HG03060 (cell line): ENCODE measurements around the gene ZFAND5.

Experiments
- ATAC-seq: cut with Tn5 transposase; IDR thresholded peaks from one replicate; pipeline ENCODE4 v1.9.1; 2021; ENCODE audit warnings: low read depth, moderate number of reproducible peaks; ENCODE audit not compliant: unreplicated experiment

Gene ZFAND5, protein sequence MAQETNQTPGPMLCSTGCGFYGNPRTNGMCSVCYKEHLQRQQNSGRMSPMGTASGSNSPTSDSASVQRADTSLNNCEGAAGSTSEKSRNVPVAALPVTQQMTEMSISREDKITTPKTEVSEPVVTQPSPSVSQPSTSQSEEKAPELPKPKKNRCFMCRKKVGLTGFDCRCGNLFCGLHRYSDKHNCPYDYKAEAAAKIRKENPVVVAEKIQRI

DNA sequence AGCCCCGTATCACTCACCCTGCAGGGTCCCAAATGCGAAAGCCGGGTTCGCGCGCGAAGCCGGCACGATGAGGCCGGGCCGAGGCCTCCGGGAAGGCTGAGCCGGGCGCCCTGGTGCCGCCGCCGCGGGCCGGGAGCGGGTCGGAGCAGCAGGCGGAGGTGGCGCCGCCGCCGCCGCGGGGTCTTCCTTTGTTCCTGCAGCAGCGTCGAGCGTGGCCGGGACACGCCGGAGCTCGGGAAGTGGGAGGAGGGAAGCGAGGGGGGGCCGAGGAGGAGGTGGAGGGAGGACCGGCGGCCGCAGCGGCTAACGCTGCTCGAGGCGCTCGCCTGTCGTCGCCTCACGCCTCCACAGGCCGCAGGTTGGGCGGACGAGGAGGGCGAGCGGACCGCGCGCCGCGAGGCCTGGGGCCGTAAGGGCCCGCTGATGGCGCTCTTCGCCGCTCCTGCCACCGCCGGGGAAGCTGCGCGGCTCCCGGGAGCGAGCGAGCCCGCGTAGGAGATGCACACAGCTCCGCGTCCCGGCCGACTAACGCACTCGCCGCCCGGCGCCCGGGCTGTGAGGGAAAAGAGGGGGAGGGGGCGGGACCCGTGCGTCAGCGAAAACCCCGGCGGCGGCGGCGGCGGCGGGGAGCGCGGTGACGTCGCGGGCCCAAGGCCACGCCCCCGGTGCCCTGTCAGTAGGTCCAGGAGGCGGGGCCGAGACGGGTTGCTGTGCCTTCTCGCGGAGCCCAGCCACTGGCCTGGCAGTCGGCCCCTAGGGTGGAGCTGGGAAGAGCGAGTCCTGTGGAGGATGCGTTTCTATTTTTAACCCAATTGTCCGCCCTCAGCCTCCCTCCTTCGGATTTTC lies at the start of gene ZFAND5:
ZFAND5 (minus strand) TSS at position 530 of the 846 bp plus-strand sequence. CDS start 4,430 bp downstream, outside the sequence.
- ATAC-seq = peak; percentile 56

DNA sequence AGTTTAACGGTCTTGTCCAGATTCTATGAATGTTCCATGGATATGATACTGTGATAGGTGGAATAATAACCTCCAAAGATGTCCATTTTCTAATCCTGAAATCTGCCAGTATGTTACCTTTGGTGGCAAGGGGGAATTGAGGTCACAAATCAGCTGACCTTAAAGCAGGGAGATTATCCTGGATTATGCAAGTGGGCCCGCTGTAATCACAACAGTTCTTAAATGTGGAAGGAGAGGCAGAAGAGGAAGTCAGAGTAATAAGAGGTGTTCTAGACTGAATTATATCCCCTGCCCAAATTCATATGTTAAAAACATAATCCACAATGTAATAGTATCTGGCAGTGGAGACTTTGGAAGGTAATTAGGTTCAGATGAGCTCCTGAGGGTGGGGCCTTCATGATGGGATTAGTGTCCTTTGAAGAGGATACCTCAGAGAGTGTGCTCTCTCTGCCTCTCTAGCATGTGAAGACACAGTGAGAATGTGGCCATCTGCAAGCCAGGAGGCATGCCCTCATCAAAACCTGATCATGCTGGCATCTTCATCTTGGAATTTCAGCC lies 47.6 kb upstream of the ZFAND5 start:
- ATAC-seq = no peak

DNA sequence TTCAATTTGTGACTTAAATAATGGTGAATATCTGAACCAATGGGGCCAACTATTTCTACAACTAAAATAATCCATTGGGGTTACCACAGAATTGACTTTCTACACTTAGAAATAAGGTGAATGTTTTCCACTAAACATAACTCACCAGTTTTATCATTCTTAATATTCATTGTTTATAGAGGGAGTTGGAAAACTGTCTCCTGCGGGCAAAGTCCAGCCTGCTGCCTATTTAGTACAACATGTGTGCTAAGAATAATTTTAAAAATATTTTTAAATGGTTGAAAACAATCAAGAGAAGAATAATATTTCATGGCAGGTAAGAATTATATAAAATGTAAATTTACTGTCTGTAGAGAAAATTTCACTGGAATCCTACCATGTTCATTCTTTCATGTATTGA lies 45.2 kb upstream of the ZFAND5 start:
- no peak for ATAC-seq

DNA sequence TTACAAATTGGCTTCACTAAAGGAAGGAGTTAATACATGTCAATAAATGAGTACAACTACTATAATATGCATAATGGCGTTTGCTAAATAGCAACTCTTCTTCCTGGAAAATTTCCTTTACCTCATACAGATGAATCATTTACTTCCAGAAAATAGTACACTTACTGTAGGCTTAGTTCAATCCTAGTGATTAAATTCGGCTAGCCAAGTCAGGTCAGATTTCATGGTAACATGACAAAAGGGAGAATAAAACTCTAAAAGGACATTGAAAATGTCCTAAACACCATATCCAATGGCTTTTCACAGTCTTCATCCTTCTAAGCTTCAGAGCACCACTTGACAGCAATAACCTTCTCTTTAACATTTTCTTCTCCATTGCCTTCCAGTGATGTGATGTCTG lies 42.1 kb upstream of the ZFAND5 start:
- ATAC-seq = no peak

DNA sequence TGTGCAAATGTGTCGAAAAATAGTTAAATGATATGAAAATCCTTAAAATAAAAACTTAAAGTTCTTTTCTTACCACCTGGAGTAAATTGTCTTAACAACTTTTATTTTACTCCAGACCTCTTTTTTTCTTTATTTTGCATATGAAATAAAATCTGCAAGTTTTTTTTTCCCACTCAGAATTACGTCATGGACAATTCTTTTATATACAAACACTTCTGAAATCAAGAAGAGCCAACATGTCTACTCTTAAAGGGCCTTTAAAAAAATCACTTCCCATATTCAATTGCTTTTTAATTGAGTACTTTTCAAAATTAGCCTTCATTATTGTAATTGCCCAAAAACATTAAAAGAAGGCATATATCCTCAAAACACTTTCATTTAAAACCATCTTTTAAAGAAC lies 37.7 kb upstream of the ZFAND5 start:
- ATAC-seq = no peak

DNA sequence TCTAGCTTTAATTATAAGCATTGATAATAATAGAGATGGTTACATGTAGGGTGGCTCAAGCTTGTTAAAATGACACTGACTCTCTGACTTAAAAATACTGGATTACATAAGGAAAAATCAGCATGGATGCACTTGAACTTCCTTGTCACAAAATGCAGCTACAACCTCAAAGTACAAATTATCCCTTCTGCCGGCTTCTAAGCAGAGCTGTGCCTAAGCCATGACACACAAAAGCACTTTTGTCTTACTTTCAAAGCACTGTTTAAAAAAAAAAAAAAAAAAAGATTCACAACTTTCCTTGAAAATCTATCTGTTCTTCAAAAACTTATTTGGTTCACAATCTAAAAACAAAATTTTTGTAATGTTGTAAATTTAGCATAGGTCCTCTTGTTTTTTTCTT lies 36.4 kb upstream of the ZFAND5 start:
- no peak for ATAC-seq

DNA sequence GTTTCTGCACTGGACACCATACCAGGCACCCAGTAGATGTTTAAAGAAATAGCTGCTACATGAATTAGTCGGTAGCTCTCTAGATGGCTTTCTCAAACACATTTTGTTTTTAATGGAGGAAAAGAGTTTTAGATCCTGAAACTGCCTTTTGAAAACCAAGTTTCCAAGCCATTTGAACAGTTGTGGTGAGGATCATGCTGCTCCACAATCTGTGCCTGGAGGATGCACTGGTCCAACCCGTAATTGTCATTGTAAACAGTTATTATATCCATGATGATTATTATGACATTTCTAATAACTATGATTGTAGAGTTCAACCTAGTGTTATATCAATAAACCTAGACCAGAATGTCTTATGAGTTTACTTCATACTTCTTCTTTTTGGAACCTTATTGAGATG lies 35.9 kb upstream of the ZFAND5 start:
- ATAC-seq = no peak

DNA sequence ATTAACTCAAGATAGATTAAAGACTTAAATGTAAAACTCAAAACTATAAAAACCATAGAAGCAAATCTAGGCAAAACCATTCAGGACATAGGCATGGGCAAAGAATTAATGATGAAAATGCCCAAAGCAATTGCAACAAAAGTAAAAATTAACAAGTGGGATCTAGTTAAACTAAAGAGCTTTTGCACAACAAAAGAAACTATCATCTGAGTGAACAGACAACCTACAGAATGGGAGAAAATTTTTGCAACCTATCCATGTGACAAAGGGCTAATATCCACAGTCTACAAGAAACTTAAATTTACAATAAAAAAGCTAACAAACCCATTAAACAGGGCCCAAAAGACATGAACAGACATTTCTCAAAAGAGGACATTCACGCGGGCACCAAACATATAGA lies 34.4 kb upstream of the ZFAND5 start:
- no peak for ATAC-seq

DNA sequence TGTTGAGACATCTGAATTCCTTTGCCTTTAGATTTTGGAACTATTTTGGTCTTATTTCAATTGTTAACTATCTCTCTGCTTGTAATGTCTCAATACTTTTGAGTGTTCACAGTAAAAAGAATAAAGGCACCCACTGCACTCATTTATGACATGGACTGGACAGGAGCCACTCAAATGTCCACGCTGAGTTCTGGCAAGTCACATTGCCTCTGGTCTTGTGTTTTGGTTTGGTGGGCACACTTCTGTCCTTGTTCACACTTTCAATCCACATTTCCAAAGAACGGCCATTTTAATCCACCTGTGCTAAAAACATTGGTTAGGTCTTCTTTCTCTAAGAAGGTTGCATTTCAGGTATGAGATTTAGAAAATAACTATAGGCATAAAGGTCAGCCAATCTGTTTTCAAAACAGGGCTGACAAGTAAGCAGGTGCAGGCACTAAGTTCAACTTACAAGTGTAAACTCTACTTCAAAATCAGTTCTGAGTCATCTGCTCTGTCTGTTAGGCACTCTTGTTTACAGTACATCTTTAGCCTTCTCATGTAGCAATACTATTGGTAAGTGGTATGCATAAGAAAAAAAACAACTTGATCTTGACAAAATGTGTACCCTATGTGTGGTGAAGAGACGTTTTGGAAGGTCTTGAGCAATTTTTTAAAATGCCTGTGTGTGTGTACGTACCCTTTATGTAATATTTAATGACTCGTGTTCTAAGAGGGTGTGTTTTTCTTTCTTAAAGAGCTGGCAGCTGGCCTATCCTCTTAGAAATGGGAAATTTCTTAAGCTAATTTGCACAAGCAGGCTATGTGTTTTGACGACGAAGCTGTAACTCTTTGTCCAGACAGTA lies 31.5 kb upstream of the ZFAND5 start:
- ATAC-seq = no peak

DNA sequence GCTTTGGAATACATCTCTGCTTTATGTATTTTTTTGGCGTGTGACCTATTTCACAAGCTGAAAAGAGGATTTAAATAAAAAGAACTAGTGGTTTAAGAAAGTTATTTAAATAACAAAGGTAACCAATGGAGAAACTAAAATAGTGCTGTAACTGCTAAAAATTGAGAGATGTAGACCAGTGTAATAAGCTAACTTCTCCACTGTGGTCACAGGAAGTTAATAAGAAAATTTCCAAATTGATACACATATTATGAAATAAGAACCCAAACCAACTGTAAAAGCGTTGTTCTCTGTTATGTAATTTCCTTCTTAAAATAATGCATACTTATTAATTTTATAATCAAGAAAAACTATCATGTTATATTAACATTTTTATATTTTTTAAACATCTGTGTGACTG lies 29.1 kb upstream of the ZFAND5 start:
- no peak for ATAC-seq

DNA sequence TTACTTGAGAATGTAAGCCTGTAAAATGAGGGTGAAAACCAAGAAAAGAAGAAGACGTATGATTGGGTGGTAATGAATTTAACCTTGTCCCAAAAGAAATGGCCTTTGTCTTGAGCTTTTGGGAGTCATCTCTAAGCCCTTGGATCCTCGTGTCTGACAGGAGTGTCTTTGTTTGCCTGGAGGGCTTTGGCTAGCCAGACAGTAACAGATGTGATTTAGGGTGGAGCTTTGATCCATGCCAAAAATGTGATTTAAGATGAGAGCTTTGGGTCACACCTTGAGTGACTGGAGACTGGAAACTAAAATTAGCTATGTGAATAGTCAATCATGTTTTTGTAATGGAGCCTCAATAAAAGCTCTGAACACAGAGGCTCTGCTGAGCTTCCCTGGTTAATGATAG lies 25.9 kb upstream of the ZFAND5 start:
- no peak for ATAC-seq

DNA sequence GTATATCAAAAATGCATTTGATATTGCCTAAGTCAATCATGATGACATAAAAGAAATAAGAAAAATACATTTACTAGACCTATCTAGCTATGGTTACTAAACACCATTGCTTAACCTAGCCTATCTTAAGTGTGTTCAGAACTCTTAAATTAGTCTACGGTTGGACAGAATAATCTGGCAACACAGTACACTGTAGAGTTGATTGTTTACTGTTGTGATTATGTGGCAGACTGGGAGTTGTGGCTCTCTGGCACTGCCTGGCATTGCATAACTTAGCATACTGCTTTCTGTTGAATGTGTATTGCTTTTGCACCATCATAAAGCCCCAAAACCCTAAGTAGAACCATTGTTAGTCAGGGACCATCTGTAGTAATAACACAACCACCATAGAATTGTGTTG lies 21.2 kb upstream of the ZFAND5 start:
- no peak for ATAC-seq

DNA sequence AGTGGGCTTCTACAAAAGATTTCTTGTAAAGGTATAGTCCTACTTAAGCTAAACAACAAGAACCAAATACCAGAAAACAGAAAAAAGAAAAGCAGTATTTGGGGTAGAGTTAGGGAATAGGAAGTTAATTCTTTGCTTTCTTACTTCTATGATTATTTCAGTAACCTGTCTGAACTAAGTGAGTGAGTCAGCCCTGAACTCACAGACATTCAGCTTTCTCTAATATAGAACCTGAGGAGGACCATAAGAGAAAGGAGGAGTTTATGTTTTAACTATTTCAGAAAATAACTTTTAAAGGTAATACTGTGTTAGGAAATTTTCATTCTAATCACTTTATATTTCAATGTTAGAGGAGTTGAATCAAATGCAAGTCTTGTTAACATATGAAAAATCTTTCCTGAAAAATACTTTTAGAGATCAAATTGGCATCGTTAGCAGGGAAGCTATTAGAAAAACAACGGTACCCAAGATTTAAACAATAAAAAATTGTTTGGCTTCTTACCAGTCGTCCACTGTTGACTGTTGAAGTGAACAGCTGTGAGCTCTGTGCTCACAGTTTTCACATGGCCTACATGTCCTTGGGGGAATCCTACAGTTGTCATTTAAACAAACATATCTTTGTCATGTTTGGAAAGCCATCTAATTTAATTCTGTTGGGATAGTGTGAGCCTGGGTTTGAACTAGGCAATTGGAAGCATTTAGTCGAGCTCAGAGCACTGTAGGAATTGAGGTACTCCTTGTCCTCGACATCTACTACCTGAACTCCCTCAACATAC lies 19.9 kb upstream of the ZFAND5 start:
- no peak for ATAC-seq

DNA sequence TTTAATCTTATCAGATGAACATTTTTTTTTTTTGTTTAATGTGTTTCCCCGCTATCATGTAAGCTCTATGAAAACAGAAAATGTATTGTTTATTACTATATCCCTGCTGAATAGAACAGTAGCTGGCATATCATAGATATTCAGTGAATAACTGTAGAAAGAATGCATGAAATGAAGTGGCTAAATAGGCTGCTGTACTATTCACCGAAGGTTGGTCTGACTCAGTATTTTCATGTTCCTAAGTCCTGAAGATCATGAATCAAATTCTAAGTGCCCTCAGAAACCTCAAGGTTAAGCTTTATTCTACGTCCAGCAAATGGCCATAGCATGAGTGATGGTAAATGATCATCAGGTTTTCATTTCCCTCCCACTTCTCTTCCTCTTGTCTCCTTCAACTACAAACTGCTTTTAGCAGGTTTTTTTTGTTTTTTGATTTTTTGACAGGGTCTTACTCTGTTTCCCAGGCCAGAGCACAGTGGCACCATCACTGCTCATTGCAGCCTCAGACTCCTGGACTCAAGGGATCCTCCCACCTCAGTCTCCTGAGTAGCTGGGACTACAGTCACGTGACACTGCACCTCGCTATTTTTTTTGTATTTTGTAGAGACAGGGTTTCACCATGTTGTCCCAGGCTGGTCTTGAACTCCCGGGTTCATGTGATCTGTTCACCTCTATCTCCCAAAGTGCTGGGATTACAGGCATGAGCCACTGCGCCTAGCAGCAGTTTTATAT lies 19.1 kb upstream of the ZFAND5 start:
- ATAC-seq = no peak

DNA sequence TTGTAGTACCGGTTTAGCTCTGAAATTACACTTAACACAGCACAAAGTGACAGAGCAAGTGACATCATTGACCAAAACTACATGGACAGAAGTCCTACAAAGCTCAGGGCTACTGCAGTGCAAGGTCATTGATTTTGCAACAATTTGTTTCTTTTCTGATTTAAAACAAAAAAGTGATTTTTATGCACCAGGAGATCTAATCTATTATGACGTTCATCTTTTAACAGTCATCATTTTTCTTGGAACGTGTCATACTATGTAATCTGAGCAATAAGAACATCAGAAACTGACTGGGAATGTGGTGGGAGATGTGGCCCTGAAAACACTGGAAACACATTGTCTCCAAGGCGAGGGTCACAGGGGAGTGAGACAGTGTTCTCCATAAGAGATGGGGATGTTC lies 17.4 kb upstream of the ZFAND5 start:
- ATAC-seq = no peak

DNA sequence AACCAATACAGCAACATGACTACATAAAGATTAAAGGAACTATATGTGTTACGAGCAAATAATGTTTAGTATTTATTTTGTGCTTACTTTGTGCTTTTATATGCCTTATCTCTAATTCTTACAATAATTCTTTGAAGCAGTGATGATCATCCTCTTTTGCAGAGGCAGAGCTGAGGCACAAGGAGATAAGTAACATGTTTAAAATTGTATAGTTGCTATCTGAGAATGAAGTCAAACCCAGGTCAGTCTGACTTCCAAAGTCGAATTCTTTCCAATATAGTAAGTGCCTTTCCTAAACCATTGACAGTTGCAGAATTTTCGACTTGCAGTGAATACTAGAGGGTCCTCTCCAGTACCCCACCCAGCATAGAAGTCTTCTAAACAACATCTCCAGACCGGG lies 12.0 kb upstream of the ZFAND5 start:
- no peak for ATAC-seq

DNA sequence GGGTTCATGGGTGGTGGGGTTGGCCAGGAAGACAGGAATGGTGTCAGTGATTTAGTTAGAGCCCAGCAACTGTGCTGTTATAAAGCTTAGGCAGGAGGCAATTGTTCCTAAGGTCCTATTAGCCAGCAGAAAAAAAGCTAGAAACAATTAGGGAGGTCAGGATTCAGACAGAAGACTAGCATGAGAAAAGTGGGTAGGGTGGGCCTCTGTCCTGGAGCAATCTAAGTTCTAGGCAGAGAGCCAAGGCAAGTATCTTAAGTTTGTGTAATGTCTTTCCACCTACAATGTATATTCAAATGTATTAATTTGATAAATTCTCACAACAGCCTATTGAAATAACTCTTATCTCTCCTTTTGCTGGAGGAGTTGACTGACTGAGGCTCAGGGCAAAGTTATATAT lies 6.1 kb upstream of the ZFAND5 start:
- no peak for ATAC-seq

DNA sequence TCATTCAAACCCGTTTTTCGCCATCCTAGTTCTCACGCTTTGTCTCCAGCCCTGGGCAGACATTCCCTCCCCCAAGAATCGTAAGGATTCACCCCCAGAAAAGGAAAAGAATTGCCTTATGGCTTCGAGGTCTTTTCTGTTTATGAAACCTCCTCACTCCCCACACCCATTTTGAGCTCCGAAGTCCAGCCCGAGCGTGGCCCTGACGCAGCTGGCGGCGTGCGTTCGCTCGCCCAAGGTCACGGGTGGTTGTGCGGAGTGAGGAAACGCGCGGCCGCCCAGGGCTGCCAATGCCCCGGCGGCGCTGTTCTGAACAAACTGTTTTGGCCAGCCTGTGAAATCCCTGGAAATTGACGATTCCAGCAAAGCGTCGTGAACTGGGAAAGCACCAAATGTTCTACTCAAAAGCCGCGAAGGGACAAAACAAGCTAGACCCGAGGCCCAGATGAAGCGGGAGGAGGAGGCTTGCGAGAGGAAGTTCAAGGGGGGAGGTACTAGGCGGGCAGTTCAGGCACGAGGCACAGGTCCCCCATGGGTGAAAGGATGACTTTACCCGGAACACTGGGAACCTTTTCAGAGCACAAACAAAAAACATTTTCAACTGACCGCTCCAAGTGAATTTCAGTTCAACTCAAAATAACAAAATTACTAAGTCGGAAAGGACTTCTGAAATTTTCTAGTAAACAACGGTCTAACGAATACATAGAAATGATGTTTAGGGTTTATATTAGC lies 683 bp upstream of the ZFAND5 start:
- ATAC-seq = no peak
